HCT116 (cell line): ENCODE measurements around the gene RCVRN. TPM values are rescaled to one million over a fixed set of nuclear protein-coding genes. Genes with fewer than 3 reads are reported as not detected.

Source experiments
- ATAC-seq: fragments of 200-7000 bp; cut with Tn5 transposase; 2 replicates; pipeline ENCODE4 v1.9.1; 2020; ENCODE audit warnings: mild to moderate bottlenecking, moderate library complexity
- BruUV-seq: library from RNA; stranded (reverse); fragments of 400-500 nt; replicated peaks from 2 replicates; lab custom pipeline; 2021; lab: Mats Ljungman, UMichigan
- CTCF ChIA-PET: fragments of 300-600 bp; sonication (Branson Sonifier 250); formaldehyde crosslinking; loops from one replicate; lab custom pipeline; 2021; ENCODE audit warnings: antibody characterized with exemption; lab: Charles Lee
- POLR2A ChIA-PET: fragments of 300-600, 350-600 bp; sonication (Branson Sonifier 250); formaldehyde crosslinking; loops from one replicate; lab custom pipeline; 2021; ENCODE audit warnings: antibody characterized with exemption; lab: Charles Lee
- RAD21 ChIA-PET, 2 experiments: fragments of 300-600 bp; sonication (Branson Sonifier 250); formaldehyde crosslinking; loops; one replicate each; lab custom pipeline; 2023; ENCODE audit warnings: low total read pairs in 2 of 2; ENCODE audit not compliant: uncharacterized antibody in 2 of 2, unreplicated experiment in 2 of 2, low non-redundant PET in 1 of 2; lab: Charles Lee
- DNase-seq: peaks from one replicate; pipeline ENCODE4 v3.0.0-alpha.2; 2010; ENCODE audit warnings: low read depth, low spot score
- H2AFZ ChIP-seq: fragments of 200-600 bp; shearing (Covaris generic), sonication (generic); 2 replicates; pipeline ENCODE4 v1.6.1; 2017; ENCODE audit warnings: low read depth, mixed run types, mixed read lengths, antibody characterized with exemption, low read length; ENCODE audit not compliant: poor library complexity, severe bottlenecking
- H3K27ac ChIP-seq: 2 replicates; pipeline ENCODE4 v1.5.1; 2012; ENCODE audit warnings: low read depth, low read length
- H3K27me3 ChIP-seq: fragments of 200-600 bp; sonication (generic); 2 replicates; pipeline ENCODE4 v1.6.1; 2016; ENCODE audit warnings: mixed run types, low read length, mixed read lengths; ENCODE audit not compliant: insufficient read depth
- H3K36me3 ChIP-seq, 2 experiments: fragments of 200-500 bp in 1 of 2; fragments of 200-600 bp in 1 of 2; sonication (Bioruptor generic) in 1 of 2; sonication (generic) in 1 of 2; 2 replicates each; pipeline versions ENCODE4 v1.5.1 to v1.6.1; 2014 to 2016; ENCODE audit warnings: low read length in 2 of 2, inconsistent platforms in 1 of 2, mixed read lengths in 1 of 2, mixed run types in 1 of 2; ENCODE audit not compliant: insufficient read depth in 2 of 2, control insufficient read depth in 1 of 2
- H3K4me1 ChIP-seq, 2 experiments: fragments of 200-600 bp in 1 of 2; sonication (generic) in 1 of 2; 2 replicates each; pipeline versions ENCODE4 v1.5.1 to v1.6.1; 2012 to 2017; ENCODE audit warnings: low read length in 2 of 2, inconsistent platforms in 1 of 2, mild to moderate bottlenecking in 1 of 2, mixed read lengths in 1 of 2, mixed run types in 1 of 2, moderate library complexity in 1 of 2; ENCODE audit not compliant: insufficient read depth in 2 of 2, control insufficient read depth in 1 of 2
- H3K4me2 ChIP-seq: fragments of 200-600 bp; sonication (generic); 2 replicates; pipeline ENCODE4 v1.6.1; 2017; ENCODE audit warnings: mixed run types, low read length, mixed read lengths
- H3K4me3 ChIP-seq, 2 experiments: fragments of 200-600 bp in 1 of 2; sonication (generic) in 1 of 2; replicated peaks in 1 of 2; 2 replicates each; pipeline ENCODE4 v1.5.1; 2011 to 2016; ENCODE audit warnings: low read length in 2 of 2, control low read depth in 1 of 2, low read depth in 1 of 2, mild to moderate bottlenecking in 1 of 2, mixed read lengths in 1 of 2, mixed run types in 1 of 2
- H3K79me2 ChIP-seq: fragments of 200-600 bp; sonication (generic); 2 replicates; pipeline ENCODE4 v1.6.1; 2017; ENCODE audit warnings: mild to moderate bottlenecking, mixed run types, low read length, moderate library complexity, mixed read lengths; ENCODE audit not compliant: insufficient read depth
- H3K9ac ChIP-seq: fragments of 200-600 bp; sonication (generic); 2 replicates; pipeline ENCODE4 v1.6.1; 2016; ENCODE audit warnings: low read length, mixed read lengths
- H3K9me2 ChIP-seq: fragments of 200-600 bp; sonication (generic), shearing (Covaris generic); 2 replicates; pipeline ENCODE4 v1.6.1; 2017; ENCODE audit warnings: mixed run types, mild to moderate bottlenecking, moderate library complexity; ENCODE audit not compliant: insufficient read depth
- H3K9me3 ChIP-seq, 2 experiments: fragments of 200-500 bp in 1 of 2; fragments of 200-600 bp in 1 of 2; sonication (Bioruptor generic) in 1 of 2; sonication (generic) in 1 of 2; 2 replicates each; pipeline ENCODE4 v1.6.1; 2014 to 2017; ENCODE audit warnings: low read length in 2 of 2, mixed read lengths in 2 of 2, inconsistent platforms in 1 of 2, low read depth in 1 of 2, mild to moderate bottlenecking in 1 of 2, mixed run types in 1 of 2, moderate library complexity in 1 of 2; ENCODE audit not compliant: control insufficient read depth in 1 of 2, insufficient read depth in 1 of 2
- H4K20me1 ChIP-seq: fragments of 200-600 bp; sonication (generic), shearing (Covaris generic); 2 replicates; pipeline ENCODE4 v1.6.1; 2017; ENCODE audit warnings: mixed run types, mild to moderate bottlenecking, moderate library complexity; ENCODE audit not compliant: insufficient read depth
- ATF3 ChIP-seq: IDR thresholded peaks from 2 replicates; pipeline ENCODE4 v1.6.1; 2012
- CBX3 ChIP-seq: IDR thresholded peaks from 2 replicates; pipeline ENCODE4 v1.6.1; 2012; ENCODE audit warnings: low read depth
- CEBPB ChIP-seq: IDR thresholded peaks from 2 replicates; pipeline ENCODE4 v1.6.1; 2012; ENCODE audit warnings: low read depth
- CTCF ChIP-seq, 3 experiments: fragments of 200-600 bp in 1 of 3; sonication (generic) in 1 of 3; IDR thresholded peaks in 2 of 3; conservative IDR thresholded peaks in 1 of 3; 2 replicates each; pipeline ENCODE4 v1.5.1; 2012 to 2017; ENCODE audit warnings: low read depth in 2 of 3, low read length in 2 of 3, antibody characterized with exemption in 1 of 3, borderline replicate concordance in 1 of 3, control low read depth in 1 of 3, mild to moderate bottlenecking in 1 of 3, mixed read lengths in 1 of 3, mixed run types in 1 of 3, moderate library complexity in 1 of 3; ENCODE audit not compliant: insufficient read depth in 1 of 3
- EZH2phosphoT487 ChIP-seq: fragments of 200-600 bp; IDR thresholded peaks from 2 replicates; pipeline ENCODE4 v1.6.1; 2018; ENCODE audit warnings: antibody characterized with exemption, borderline replicate concordance
- POLR2A ChIP-seq: IDR thresholded peaks from 2 replicates; pipeline ENCODE4 v1.7.0; 2011; ENCODE audit warnings: borderline replicate concordance; ENCODE audit not compliant: insufficient read depth, insufficient read length; ENCODE audit errors: extremely low read depth
- POLR2AphosphoS5 ChIP-seq: IDR thresholded peaks from 2 replicates; pipeline ENCODE4 v1.6.1; 2011; ENCODE audit warnings: mild to moderate bottlenecking, low read depth, low read length, moderate library complexity
- RAD21 ChIP-seq: IDR thresholded peaks from 2 replicates; pipeline ENCODE4 v1.6.1; 2012; ENCODE audit warnings: low read depth, mild to moderate bottlenecking
- SIN3A ChIP-seq: IDR thresholded peaks from 2 replicates; pipeline ENCODE4 v1.6.1; 2012; ENCODE audit warnings: low read depth
- SRF ChIP-seq: IDR thresholded peaks from 2 replicates; pipeline ENCODE4 v1.6.1; 2012; ENCODE audit warnings: low read depth
- TCF7L2 ChIP-seq: IDR thresholded peaks from 2 replicates; pipeline ENCODE4 v1.7.0; 2011; ENCODE audit warnings: borderline replicate concordance, inconsistent platforms; ENCODE audit not compliant: insufficient read depth, insufficient read length; ENCODE audit errors: extremely low read depth
- ZBTB33 ChIP-seq: IDR thresholded peaks from 2 replicates; pipeline ENCODE4 v1.6.1; 2011; ENCODE audit warnings: mild to moderate bottlenecking, low read length, moderate library complexity; ENCODE audit not compliant: insufficient replicate concordance; ENCODE audit errors: extremely low read depth
- intact Hi-C: fragments of 100-400 bp; cut with micrococcal nuclease; formaldehyde crosslinking; loops from 2 replicates; pipeline ENCODE4 v1.10.0; 2022
- total RNA-seq: library from RNA; stranded (reverse); gene quantifications from one replicate; pipeline ENCODE4 v1.2.1, GENCODE V29; 2021; ENCODE audit not compliant: unreplicated experiment

The RCVRN gene
- total RNA-seq, 1 experiment from 2014 or later = not detected

GRCh38 chr17:9862949-9863348 lies 42.1 kb downstream of the RCVRN start:
- no TSS peak for BruUV-seq

More at GRCh38 chr17:9862949-9863348, 42.1 kb downstream of the RCVRN start:
- H3K79me2 ChIP-seq = no peaks in the 10 kb centered on the region
- POLR2A ChIA-PET = no interaction called here
- RAD21 ChIA-PET = no interaction called here
- DNase-seq = no peak
- no peak overlapping the region for H3K4me3 ChIP-seq
- no peaks in the 10 kb centered on the region for H4K20me1 ChIP-seq
- H2AFZ ChIP-seq = no peak overlapping the region
- H3K9ac ChIP-seq = no peak overlapping the region
- no peak overlapping the region for H3K4me2 ChIP-seq
- H3K9me3 ChIP-seq = peaks cover 0 to 7% of the 10 kb centered on the region in 2 experiments; a peak in 1 of 4 replicates
- CTCF ChIA-PET = no interaction called here
- H3K36me3 ChIP-seq = no peaks in the 10 kb centered on the region
- ATAC-seq = no peak
- TF ChIP-seq EZH2phosphoT487 = no peak
- no peak for TF ChIP-seq POLR2AphosphoS5
- TF ChIP-seq CEBPB = no peak
- no peak for TF ChIP-seq CTCF (IDR thresholded peaks at IDR 0.05 in 2 of 3, conservative IDR thresholded peaks at IDR 0.05 in 1 of 3; ENCODE audit: borderline replicate concordance in 1 of 3, insufficient read depth in 1 of 3, low read depth in 2 of 3, low read length in 2 of 3)
- TF ChIP-seq TCF7L2 = no peak
- TF ChIP-seq SRF = no peak
- no peak for TF ChIP-seq CBX3
- TF ChIP-seq ZBTB33 = no peak
- TF ChIP-seq SIN3A = no peak
- TF ChIP-seq POLR2A = no peak
- TF ChIP-seq ATF3 = no peak
- no peak for TF ChIP-seq RAD21
- H3K27ac ChIP-seq = no peak overlapping the region
- H3K4me1 ChIP-seq = no peaks in the 10 kb centered on the region
- H3K9me2 ChIP-seq = no peaks in the 10 kb centered on the region
- H3K27me3 ChIP-seq = no peaks in the 10 kb centered on the region
- intact Hi-C loops = no loop called here
